GM21529 (cell line): ENCODE measurements around the gene RAB37.

ENCODE experiments used
- ATAC-seq: cut with Tn5 transposase; IDR thresholded peaks from one replicate; pipeline ENCODE4 v1.9.1; 2021; ENCODE audit not compliant: unreplicated experiment

RAB37 gene

GRCh38 chr17:74736513-74737298 is at the start of gene RAB37:
Gene RAB37 (plus strand): TSS chr17:74737256. CDS start chr17:74737273, 17 bp downstream.
- no peak for ATAC-seq

- ATAC-seq, result no peak
Measured at GRCh38 chr17:74687886-74688285, 49.2 kb upstream of the RAB37 start.

GRCh38 chr17:74690409-74690825 is 46.6 kb upstream of the RAB37 start:
- ATAC-seq, result no peak

GRCh38 chr17:74691151-74691550 is 45.9 kb upstream of the RAB37 start:
- no peak for ATAC-seq

GRCh38 chr17:74694081-74694480 is 43.0 kb upstream of the RAB37 start:
- ATAC-seq, result no peak

- no peak for ATAC-seq
Measured at GRCh38 chr17:74695629-74696028, 41.4 kb upstream of the RAB37 start.

- no peak for ATAC-seq
Measured at GRCh38 chr17:74697515-74697914, 39.5 kb upstream of the RAB37 start.

GRCh38 chr17:74698069-74698468 is 39.0 kb upstream of the RAB37 start:
- ATAC-seq, result no peak

GRCh38 chr17:74699236-74699635 is 37.8 kb upstream of the RAB37 start:
- no peak for ATAC-seq

GRCh38 chr17:74702116-74702871 is 34.8 kb upstream of the RAB37 start:
- ATAC-seq, result no peak

- no peak for ATAC-seq
Measured at GRCh38 chr17:74703311-74703710, 33.7 kb upstream of the RAB37 start.

GRCh38 chr17:74704544-74704943 is 32.5 kb upstream of the RAB37 start:
- no peak for ATAC-seq

GRCh38 chr17:74711058-74711824 is 25.8 kb upstream of the RAB37 start:
- no peak for ATAC-seq

- ATAC-seq, result no peak
Measured at GRCh38 chr17:74712301-74712700, 24.8 kb upstream of the RAB37 start.

GRCh38 chr17:74712756-74713155 is 24.3 kb upstream of the RAB37 start, which contains the start of gene CD300LF:
Gene CD300LF (minus strand): TSS chr17:74712923. CDS start chr17:74712866, 57 bp downstream.
- ATAC-seq, result no peak

GRCh38 chr17:74713171-74713755 is 23.8 kb upstream of the RAB37 start:
- no peak for ATAC-seq

GRCh38 chr17:74715144-74715543 is 21.9 kb upstream of the RAB37 start:
- ATAC-seq, result no peak

- ATAC-seq, result no peak
Measured at GRCh38 chr17:74720506-74720905, 16.6 kb upstream of the RAB37 start.

- ATAC-seq, result no peak
Measured at GRCh38 chr17:74722782-74723181, 14.3 kb upstream of the RAB37 start.

- ATAC-seq, result no peak
Measured at GRCh38 chr17:74723891-74724290, 13.2 kb upstream of the RAB37 start.

- ATAC-seq, result no peak
Measured at GRCh38 chr17:74725111-74725510, 11.9 kb upstream of the RAB37 start.
